HG02623 (cell line): ENCODE results near the gene CST6.
"Not testable (repeated sequence)": the region's sequence is repeated elsewhere in the genome, so short reads cannot be mapped to it uniquely, and the experiment has no call there.

Experiments used
- ATAC-seq: cut with Tn5 transposase; IDR thresholded peaks from one replicate; pipeline ENCODE4 v1.9.1; 2021; ENCODE audit warnings: moderate library complexity; ENCODE audit not compliant: unreplicated experiment

The CST6 gene

GRCh38 chr11:66014804-66015453 is 3.1 kb downstream of the CST6 start:
- ATAC-seq, result no peak

- ATAC-seq, result no peak
Observed at GRCh38 chr11:66015454-66015881, 3.7 kb downstream of the CST6 start.

- no peak for ATAC-seq
Observed at GRCh38 chr11:66015936-66016792, 4.4 kb downstream of the CST6 start.

GRCh38 chr11:66016793-66017177 is 5.0 kb downstream of the CST6 start:
- ATAC-seq, result no peak

GRCh38 chr11:66017321-66017720 is 5.5 kb downstream of the CST6 start:
- ATAC-seq, result no peak

- ATAC-seq, result no peak
Observed at GRCh38 chr11:66020212-66020611, 8.4 kb downstream of the CST6 start.

- ATAC-seq, result no peak
Observed at GRCh38 chr11:66020618-66021357, 9.0 kb downstream of the CST6 start.

GRCh38 chr11:66022401-66023185 is 10.8 kb downstream of the CST6 start:
- no peak for ATAC-seq

GRCh38 chr11:66023186-66023440 is 11.3 kb downstream of the CST6 start:
- not testable (repeated sequence) for ATAC-seq

- no peak for ATAC-seq
Observed at GRCh38 chr11:66026017-66026529, 14.3 kb downstream of the CST6 start, which contains the start of gene CATSPER1. Gene CATSPER1 (minus strand): TSS chr11:66026479. CDS start chr11:66026379, 100 bp downstream.

GRCh38 chr11:66032957-66033735 is 21.3 kb downstream of the CST6 start:
- no peak for ATAC-seq

GRCh38 chr11:66035653-66036333 is 24.0 kb downstream of the CST6 start:
- no peak for ATAC-seq

GRCh38 chr11:66036334-66036710 is 24.5 kb downstream of the CST6 start:
- ATAC-seq, result no peak

GRCh38 chr11:66037327-66037726 is 25.5 kb downstream of the CST6 start:
- no peak for ATAC-seq

- no peak for ATAC-seq
Observed at GRCh38 chr11:66039765-66040164, 28.0 kb downstream of the CST6 start.

- ATAC-seq, result no peak
Observed at GRCh38 chr11:66042227-66042995, 30.6 kb downstream of the CST6 start.

GRCh38 chr11:66042996-66043906 is 31.4 kb downstream of the CST6 start:
- no peak for ATAC-seq

GRCh38 chr11:66044757-66045156 is 32.9 kb downstream of the CST6 start:
- ATAC-seq, result no peak
